Activated T-cell treated with anti-CD3 and anti-CD28 coated beads, Interleukin-2, amount 50 U/mL, for 48 hours (primary cell): Measurements from ENCODE around the gene CACNA1D.

ENCODE experiments used
- DNase-seq, 2 experiments: peaks; one replicate each; pipeline ENCODE4 v3.0.0-alpha.2; 2020

CACNA1D gene

DNA sequence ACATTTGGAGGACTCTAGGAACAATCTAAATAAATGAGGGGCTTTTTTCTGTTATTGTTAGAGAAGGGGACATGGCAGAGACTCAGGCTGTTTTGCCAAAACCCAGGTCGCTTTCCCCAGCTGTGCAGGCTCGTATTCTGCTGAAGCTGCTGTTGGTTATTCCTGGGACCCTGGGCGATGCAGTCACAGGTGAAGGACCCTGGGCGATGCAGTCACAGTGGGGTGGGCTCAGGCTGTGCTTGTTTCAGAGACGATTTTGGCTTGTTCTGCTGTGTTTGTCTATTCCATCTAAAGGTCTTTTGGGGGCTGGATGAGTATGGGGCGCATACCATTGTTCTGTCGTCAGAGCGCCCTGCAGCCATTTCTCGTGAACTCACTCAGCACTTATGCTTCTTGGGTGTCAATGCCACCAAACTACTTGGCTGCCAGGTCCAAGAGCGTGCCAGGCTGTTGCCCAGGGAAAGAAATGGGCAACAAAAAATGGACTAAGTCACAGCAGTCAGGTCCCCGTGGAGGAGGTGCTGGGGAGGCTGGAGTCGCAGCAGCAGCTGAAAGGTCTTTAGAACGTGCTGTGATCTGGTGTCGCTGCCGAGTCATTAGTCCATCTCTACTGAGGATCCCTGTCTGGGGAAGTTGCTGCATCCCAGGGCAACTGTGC is 200.4 kb downstream of the CACNA1D start:
- no peak for DNase-seq

DNA sequence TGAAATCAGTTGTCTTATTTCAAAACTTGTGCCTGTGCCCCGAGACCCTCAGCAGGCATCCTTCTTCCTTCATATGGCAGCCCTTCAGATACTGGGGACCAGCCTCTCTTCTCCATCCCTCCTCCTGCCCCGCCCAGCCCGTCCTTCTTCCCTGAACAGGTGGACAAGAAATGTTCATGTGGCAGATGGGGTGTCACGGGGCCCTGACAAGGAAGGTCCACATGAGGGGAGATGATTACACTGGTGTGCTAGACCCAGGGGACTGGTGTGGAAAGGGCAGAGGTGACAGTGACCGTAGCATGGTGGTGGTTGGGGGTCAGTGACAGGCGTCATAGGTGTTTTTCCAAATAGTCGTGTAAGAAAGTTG is 200.9 kb downstream of the CACNA1D start:
- no peak for DNase-seq

DNA sequence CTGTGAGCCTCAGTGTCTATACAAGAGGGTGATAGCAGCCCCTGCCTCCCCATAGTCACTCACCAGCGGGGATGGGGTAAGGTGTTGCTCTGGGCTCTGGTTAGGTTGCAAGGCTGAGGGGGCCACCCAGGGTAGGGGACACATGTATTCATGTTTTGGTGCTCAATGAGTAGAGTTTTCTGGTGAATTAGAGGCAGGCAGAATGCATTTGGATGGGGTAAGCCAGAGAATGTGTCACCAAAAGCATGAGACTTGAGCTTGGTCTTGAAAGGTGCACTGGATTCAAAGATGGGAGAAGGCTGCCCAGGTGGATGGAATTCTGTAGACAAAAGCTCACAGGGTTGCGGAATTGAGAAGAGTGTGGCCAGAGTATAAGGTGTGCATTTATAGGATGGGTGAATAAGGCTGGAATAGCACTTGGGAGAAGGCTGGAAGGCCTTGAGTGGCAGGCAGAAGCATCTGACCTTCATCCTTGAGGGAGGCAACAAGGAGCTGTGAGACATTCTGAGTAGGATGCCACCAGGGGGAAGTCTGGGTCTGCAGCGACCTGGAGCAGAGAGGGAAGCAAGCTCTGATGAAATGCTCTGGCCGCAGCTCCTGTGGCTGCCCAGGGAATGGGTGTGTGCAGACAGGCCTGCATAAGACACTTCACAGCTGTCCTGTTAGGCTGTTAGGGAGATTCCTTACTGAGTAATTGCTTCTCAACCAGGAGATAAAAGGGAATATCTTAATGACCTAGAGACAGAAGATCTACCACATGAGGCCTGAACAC is 202.2 kb downstream of the CACNA1D start:
- no peak for DNase-seq

DNA sequence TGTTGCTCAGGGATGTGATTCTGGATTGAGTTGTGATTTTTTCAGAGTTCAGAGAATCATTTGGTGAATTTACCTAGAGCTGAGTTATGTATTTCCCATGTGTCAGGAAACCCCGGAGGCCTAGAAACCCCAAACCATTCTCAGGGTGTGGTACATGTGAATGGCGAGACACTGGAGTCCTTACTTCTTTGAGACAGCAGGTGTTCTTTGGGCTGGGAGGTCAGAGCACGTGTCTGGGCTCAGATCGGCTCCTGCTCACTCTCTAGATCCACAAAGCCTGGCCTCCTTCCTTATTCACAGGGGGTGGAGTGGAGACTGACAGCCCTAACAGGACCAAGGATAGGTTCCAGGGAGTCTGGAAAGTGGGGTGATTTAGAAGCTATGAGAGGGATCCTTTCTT is 206.0 kb downstream of the CACNA1D start:
- DNase-seq, result no peak

DNA sequence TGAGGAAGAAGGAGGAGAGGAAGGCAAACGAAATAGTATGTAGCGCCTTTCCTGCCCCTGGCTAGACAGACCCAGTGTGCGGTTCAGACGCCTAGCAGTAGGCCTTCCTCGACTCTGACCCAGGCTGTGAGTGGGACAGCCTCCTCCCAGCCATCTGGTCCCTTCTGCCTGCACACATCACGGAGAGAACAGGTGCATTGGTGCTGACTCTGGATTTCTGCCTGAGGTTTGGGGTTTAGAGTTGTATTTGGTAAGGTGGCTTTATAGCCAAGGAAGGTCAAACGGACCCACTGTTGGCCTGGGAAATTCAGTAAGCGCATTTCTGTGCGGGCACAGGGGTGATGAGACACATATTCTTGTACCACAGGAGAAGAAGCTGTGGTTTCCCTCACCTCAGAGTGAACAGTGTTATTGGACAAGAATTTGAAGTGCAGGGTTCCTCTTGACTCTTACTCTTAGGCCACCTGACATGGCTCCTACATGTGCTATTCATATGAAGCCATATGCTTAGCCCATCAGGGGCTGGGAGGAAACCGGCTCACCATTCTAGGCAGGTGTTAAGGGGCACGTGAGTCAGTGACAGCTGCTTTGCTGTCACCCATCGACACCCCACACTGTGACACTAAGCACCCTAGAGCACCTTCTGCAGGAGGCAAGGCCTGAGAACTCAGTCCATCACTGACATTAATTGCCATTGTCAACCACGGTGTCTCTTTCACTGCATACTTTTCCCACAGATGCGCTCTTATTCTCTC is 208.5 kb downstream of the CACNA1D start:
- no peak for DNase-seq

DNA sequence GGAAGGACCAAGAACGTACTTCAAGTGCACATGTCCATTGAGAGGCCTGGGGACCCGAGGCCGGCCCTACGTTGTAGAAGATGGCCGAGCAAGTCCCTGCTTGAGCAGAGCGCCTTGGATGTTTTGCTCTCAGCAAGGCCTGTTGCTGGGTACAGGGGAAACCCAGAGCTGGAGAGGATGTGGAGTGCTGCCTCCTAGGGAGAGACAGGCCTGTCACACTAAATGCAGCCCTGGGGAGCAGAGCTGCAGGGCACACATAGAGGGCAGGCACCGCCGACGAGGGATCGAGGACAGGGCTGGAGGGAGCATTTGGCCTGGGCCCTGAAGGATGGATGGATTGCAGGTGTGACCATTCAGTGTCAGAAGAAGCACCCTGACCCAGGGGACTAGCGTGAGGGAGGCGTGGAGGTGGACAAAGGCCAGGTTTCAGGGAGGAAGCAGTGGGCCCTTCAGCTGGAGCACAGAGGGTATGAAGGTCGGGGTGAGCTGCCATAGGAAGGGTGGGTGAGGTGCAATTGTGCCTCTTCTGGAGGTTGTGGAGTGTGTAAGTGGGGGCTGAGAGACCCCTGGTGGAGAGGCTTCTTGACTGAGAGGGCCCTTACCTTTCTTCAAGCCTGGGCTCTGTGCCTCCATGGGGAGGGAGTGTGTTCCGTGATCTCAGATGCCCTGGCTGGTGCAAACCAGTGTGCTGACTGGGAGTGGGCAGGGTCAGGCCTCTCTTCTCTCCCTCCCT is 209.4 kb downstream of the CACNA1D start:
- DNase-seq, result no peak

DNA sequence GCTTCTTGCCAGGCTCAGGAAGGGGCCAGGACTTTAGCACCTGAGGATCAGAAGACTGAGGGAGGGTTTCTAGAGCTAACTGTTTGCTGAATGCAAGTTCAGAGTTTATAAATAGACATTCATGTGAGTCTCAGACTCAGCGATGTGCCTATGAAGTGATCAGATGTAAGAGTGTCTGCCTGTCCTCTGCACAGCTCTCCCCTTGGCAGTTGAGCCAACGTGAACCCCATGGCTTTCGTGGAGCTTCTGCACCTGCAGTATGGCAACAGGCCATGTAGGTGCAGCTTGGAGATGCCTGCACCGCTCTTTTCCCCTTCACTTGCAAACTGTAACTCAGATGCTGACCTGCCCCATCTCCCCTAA is 209.9 kb downstream of the CACNA1D start:
- DNase-seq, result no peak

DNA sequence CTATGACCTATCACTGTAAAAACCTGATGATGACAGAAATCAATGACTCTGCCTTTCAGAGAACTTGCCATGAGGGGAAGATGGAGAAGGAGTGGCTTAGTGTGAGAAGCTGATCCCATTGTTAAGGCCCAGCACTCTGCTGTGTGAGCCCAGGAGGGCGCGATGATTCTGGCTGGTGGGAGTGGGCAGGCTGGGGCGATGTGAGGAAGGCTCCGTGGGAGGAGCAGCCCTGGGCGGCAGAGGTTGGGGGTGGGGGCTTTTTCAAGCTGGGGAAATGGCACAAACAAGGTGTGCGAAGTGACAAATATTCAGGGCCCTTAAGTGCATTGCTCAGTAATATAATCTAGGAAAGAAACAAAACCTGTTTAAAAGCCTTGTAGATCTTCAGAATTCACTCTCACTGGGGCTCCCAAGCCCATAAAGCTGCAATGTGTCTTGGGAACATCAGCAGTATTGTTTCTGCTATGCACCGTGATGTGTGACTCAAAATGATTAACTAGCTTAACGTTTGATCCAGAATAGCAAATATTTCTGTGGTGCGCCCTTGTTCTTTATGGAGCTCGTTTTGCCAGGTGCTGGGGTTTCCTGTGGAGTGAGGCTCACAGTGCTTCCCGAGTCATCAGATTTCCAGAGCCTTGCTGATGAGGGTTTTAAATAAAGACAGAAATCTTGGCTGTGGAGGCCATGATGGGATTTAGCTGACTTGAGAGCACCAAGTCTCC is 210.8 kb downstream of the CACNA1D start:
- no peak for DNase-seq

DNA sequence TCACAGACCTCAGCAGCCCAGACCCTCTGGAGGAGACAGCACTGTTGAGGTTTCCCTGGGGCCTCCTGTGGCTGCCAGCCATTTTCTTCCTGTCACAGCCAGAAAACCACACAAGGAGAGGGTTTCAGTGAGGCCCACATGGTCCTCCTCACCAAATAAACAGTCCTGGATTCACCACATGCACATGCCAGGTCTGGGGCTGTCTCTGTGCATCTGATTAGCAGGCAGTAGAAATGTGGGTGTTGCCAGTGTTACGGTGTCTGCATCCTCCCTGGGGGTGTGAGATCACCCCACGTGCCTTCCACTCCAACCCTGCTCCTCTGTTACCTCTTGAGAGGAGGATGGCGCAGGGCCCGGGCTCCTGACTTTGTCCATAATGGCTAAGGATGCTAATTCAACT is 211.4 kb downstream of the CACNA1D start:
- no peak for DNase-seq

DNA sequence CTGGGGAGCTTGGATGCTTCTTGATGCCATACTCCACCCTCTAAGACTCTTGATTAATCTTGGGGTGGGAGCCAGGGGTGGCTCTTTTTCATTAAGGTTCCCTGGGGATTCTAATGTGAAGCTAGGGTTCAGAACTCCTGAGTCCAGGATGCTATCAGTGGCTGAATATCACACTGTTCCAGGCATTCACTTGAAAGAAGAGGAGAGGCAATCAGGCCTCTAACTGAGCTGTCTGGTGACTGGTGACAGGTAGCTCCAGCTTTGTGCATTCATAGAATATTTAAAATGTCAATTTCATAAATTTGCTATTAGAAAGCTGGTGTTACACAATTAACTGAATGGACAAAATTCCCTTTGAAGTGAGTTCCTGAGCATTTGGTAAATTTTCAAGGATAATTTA is 212.8 kb downstream of the CACNA1D start:
- DNase-seq, result no peak

DNA sequence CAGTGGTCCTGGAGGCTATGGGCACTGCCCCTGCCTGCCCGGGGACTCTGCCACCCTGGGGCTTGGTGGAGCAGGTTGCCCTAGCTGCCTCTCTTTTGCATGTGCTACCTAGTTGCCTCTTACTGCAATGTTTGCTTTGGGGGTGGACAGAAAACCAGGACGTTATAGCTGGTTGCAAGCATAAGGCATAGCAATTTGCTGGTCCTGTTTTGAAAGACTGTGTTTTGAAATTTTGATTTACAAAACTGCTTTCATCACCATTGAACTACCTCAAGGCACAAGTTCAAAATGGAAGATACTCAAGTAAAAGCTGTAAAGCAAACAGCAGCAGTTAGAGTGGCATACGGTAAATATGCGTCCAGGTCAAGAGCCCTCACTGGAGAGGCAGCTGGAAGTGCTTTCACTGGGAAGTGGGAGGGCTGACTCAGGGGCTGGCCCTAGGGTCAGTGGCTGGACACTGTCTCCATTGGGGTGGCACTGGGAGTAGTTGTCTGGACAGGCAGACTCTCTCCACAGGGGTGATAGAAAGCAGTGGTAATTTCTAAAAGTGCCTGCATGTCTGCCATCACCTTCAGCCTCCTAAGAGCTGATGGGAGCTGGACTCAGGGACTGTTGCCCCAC is 213.7 kb downstream of the CACNA1D start:
- DNase-seq, result no peak

DNA sequence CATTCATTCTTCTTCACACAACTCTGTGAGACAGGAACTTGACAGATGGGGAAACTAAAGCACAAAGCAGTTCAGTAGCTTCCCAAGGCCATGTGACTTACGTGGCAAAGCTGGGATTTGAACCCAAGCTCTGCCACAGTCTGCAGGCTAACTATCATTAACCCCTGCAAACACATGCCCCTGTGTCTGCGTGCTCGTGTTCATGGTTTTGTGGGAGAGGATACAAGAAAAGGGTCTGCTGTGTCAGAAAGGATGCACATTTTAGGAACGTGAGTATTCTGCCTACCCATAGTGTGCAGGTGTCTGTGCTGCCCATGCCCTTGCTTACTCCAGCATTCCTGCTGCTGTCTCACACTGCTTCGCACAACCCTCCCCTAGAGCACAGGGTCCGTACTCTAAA is 214.8 kb downstream of the CACNA1D start:
- DNase-seq, result no peak

DNA sequence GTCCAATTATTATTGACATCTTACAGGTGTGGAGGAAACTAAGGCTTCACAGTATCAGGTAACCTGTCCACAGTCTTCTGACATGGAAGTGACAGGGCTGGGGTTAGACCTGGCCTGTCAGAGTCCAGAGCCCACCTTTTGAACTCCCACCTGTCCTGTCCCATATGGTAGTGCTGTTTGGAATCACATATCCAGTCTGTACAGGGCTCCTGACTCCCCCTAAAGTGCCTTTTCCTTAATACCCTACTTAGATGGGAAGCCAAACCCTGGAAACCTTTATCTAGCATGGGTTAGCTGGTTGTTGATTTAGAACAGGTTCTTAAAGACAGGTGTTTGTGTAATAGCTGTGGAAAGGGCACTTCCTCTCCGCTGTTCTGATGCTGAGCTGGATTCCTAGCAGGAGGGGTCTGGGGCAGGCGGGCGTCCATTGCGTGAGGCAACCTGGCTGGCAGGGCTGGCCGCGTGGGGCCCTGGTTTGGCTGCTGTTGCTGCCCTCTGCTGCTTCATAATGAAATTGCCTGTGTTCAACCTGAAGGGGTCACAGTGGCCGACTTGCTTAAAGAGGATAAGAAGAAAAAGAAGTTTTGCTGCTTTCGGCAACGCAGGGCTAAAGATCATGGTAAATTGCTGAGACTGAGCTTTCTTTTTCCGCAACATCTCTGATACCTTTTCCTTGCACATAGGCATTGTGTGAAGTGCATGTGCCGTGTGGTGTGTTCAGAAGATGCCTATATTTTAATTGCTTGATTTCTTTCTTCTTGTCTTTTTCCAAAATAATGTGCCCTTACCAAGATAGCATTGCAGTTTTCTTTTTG is 215.7 kb downstream of the CACNA1D start:
- DNase-seq, result peak; percentile 70 to 76

DNA sequence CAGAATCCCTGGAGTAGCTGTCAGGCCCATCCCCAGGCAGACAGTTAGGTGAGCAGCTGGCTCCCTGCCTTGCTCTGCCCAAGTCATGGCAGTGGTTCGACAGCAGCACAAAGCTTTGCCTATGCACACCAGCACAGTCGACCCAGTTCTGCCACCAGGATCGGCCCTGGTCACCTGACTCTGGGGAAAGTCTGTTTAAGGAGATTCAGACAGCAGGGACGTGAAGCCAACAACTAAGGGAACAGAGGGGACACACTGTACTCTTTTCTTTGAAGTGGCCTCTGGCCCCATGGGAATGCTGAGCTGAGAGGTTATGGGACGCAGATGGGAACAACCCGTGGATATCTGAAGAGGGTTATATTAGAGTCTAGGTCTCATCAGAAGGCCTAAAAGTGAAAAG is 217.0 kb downstream of the CACNA1D start:
- DNase-seq, result no peak

DNA sequence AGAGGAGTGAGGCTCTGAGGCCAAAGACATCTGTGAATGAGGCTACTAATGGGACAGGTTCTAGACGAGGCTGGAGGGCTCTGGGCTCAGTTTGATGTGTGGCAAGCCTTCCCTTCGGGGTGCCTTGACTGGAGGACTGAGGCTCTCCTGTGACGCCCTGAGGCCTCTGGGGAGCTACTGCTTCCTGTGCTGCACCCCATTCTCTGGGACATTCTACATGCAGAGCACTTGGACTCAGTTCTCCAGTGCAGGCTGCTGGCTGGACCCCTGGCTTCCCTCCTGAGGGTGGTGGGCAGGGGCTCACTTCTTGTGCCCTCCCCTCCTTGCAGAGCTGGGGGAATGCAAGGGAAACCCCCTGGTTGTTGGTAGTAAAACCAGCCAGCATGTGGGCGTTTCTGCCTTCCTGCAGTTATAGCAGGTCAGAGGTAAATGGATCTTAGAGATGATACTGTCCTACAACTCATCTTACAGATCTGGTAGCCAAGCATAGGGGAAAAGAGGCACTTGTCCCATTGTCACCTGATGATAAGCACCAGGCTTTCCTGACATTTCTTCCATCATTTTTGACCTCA is 218.5 kb downstream of the CACNA1D start:
- DNase-seq, result no peak

DNA sequence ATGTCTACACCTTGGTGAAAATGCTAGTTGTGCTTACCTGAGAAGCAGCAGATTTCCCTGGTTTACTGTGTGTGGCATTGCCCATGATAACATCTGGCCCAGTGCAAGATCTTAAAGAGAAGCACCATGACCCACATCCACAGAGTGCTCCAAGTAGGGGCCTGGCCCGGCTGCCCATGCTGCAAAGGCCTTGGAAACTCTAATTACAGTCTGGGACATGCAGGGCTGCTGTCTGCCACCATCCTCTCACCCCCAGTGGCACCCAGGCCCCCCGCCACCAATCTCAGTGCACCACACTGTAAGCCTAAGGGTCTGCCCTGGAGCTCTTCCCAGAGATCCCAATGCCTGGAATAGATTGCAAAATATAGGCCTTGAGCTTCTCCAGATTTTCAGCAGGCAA is 219.2 kb downstream of the CACNA1D start:
- no peak for DNase-seq

DNA sequence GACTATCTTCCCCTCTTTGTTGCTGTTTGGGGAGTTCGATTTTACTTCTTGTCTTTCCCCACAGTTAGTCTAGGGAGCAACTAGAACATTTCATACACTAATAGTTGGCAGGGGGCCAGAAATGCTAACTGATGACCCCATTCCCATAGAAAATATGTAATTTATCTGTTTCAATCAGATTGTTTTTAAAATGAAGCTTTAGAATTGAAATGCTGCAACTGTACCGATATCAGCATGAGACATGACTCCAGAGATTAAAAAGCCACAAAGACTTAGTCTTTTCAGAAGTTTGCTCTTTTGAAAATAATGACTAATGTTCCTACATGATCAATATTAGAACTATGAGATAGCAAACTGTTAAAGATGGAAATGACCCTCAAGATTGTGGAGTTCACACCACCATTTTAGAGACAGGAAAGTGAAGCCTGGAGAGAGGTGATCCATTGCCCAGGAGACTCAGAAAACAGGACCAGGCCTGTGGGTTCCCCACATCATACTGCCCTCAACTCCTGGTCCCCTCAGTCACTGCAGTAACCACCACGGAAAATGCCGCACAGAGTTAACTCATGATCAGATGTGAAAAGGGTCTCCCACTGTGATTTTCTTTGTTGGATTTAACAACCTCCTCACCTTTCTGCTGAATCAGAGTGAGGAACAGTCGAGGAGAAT is 221.5 kb downstream of the CACNA1D start:
- DNase-seq, result no peak

DNA sequence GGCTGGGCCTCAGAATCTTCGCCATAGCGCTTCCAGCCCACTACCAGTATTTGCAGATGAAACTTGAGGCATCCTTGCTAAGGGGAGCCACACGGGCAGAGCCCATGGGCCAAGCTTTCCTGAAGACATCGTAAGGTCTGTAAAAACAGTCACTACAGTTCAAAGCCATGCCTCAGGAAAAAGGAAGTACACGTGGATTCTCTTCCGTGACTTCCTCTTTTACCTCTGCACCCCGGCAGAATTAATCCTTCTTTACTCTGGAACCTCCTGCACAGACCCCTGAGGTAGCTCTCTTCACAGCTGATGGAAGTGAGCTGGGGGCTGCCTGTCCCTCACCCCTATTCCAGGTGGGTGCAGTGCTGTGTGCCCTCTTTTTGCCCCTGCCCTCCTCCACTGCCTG is 222.6 kb downstream of the CACNA1D start:
- DNase-seq, result no peak

DNA sequence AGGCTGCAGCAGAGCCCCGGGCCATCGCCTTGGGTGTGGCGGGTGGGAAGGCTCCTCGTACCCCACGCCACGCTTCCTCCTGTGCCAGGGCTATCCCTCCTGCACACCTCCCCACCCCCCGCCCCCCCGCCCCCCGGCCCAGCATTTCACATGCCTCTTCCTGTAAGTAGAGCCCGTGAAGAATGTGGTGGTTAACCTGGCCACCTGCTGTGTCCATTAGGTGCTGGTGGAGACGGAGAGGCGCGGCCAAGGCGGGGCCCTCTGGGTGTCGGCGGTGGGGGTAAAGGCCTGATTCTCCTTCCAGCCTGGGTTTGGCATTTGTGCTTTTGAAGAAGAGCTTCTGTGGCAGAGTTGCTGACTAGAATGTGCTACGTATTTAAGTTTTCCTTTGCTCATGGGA is 224.1 kb downstream of the CACNA1D start:
- no peak for DNase-seq

DNA sequence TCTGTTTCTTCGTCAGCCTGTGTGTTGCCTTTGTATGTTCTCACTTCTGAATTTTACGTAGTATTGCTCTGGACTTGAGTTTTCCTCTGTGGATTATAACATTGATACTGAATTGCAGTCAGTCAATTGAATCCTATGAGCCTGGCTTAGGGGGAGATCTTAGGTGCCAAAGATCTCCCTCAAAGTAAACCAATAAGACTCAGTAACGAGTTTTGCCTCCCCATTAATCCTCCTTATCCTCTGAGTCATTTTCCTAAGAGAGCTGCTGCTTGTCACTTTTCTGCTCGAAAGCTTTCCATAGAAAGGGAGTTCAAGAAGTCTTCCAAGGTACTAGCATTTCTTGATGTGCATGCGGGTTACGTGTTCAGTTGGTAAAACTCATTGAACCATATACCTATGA is 225.4 kb downstream of the CACNA1D start:
- DNase-seq, result no peak
